Measurements from ENCODE around the gene SKA3. TPM values are rescaled to one million over a fixed set of nuclear protein-coding genes. Genes with fewer than 3 reads are reported as not detected.
"Not testable (repeated sequence)": the region's sequence is repeated elsewhere in the genome, so short reads cannot be mapped to it uniquely, and the experiment has no call there.

The SKA3 gene
- total RNA-seq (1 to 10 TPM in 1 of 2 donors, under 1 TPM in 1; 0.91 to 2.3 TPM), polyA plus RNA-seq (under 1 TPM in 1 of 2 donors, not detected in 1; 0.51 TPM)
- long read RNA-seq, donor 1 = 0 reads
- long read RNA-seq, donor 2, partial matches to known transcripts = 0 of 1 reads
- long read RNA-seq, donor 2, other reads (novel, unspliced or antisense) = 1 of 1 reads

GRCh38 chr13:21176215-21176981 is at the start of gene SKA3, which contains the start of gene MRPL57:
SKA3 (minus strand) TSS chr13:21176552; CDS start chr13:21176477, 75 bp downstream.
MRPL57 (plus strand) TSS chr13:21176658; CDS start chr13:21176917, 259 bp downstream.
- no peaks in the 10 kb centered on the region for H3K27me3 ChIP-seq (ENCODE audit: control insufficient read depth in 1 of 2, insufficient read depth in 2 of 2, low read length in 1 of 2)
- no peaks in the 10 kb centered on the region for H3K4me1 ChIP-seq (ENCODE audit: control insufficient read depth in 1 of 2, insufficient read depth in 2 of 2, low read length in 2 of 2)
- intact Hi-C loops (cut with DNase I) = loop anchor here (5.0 to 10.0 kb wide), 2 partner anchors 118 to 234 kb away; no protein-coding TSS in a partner anchor
- peak within 1 kb of the TSS; percentile 40 to 92 for H3K4me3 ChIP-seq (ENCODE audit: low read length in 2 of 2)
- no peaks in the 10 kb centered on the region for H3K9me3 ChIP-seq (ENCODE audit: control insufficient read depth, low read length)
- peak; percentile 98 for ATAC-seq (ENCODE audit: low FRiP score)
- WGBS, 2 donors = 0 to 1% methylated on average over 85 to 93 of the region's 93 CpGs
- no peaks in the 10 kb centered on the region for H3K36me3 ChIP-seq (ENCODE audit: control insufficient read depth in 1 of 2, insufficient read depth in 2 of 2, low read length in 1 of 2)
- DNase-seq = peak; percentile 95 to 97
- peak within 1 kb of the TSS; percentile 34 to 96 for H3K27ac ChIP-seq (ENCODE audit: low read depth in 1 of 2, low read length in 2 of 2)

- Histone ChIP-seq H3K27ac (ENCODE audit: low read depth in 1 of 2, low read length in 2 of 2) (no peak overlapping the region), H3K4me1 (ENCODE audit: control insufficient read depth in 1 of 2, insufficient read depth in 2 of 2, low read length in 2 of 2) (no peaks in the 10 kb centered on the region), H3K27me3 (ENCODE audit: control insufficient read depth in 1 of 2, insufficient read depth in 2 of 2, low read length in 1 of 2) (no peaks in the 10 kb centered on the region), H3K9me3 (ENCODE audit: control insufficient read depth, low read length) (peaks cover 4% of the 10 kb centered on the region), H3K36me3 (ENCODE audit: control insufficient read depth in 1 of 2, insufficient read depth in 2 of 2, low read length in 1 of 2) (no peaks in the 10 kb centered on the region), H3K4me3 (ENCODE audit: low read length in 2 of 2) (no peak overlapping the region)
- no peak for ATAC-seq (ENCODE audit: low FRiP score)
- no peak for DNase-seq
- intact Hi-C loops (cut with DNase I) = no loop called here
- WGBS, 2 donors = 83 to 84% methylated on average over 6 of the region's 6 CpGs
Measured at GRCh38 chr13:21225082-21225481, 48.7 kb upstream of the SKA3 start.

GRCh38 chr13:21221268-21221667 is 44.9 kb upstream of the SKA3 start:
- DNase-seq = no peak
- Histone ChIP-seq H3K4me3 (ENCODE audit: low read length in 2 of 2) (no peak overlapping the region), H3K4me1 (ENCODE audit: control insufficient read depth in 1 of 2, insufficient read depth in 2 of 2, low read length in 2 of 2) (no peaks in the 10 kb centered on the region), H3K27ac (ENCODE audit: low read depth in 1 of 2, low read length in 2 of 2) (no peak overlapping the region), H3K36me3 (ENCODE audit: control insufficient read depth in 1 of 2, insufficient read depth in 2 of 2, low read length in 1 of 2) (no peaks in the 10 kb centered on the region), H3K27me3 (ENCODE audit: control insufficient read depth in 1 of 2, insufficient read depth in 2 of 2, low read length in 1 of 2) (no peaks in the 10 kb centered on the region), H3K9me3 (ENCODE audit: control insufficient read depth, low read length) (peaks cover 4% of the 10 kb centered on the region)
- no peak for ATAC-seq (ENCODE audit: low FRiP score)
- intact Hi-C loops (cut with DNase I) = no loop called here

- H3K36me3 ChIP-seq (ENCODE audit: control insufficient read depth in 1 of 2, insufficient read depth in 2 of 2, low read length in 1 of 2); H3K27ac ChIP-seq (ENCODE audit: low read depth in 1 of 2, low read length in 2 of 2); H3K4me1 ChIP-seq (ENCODE audit: control insufficient read depth in 1 of 2, insufficient read depth in 2 of 2, low read length in 2 of 2); ATAC-seq (ENCODE audit: low FRiP score); H3K27me3 ChIP-seq (ENCODE audit: control insufficient read depth in 1 of 2, insufficient read depth in 2 of 2, low read length in 1 of 2); intact Hi-C loops (cut with DNase I); H3K9me3 ChIP-seq (ENCODE audit: control insufficient read depth, low read length); DNase-seq; H3K4me3 ChIP-seq (ENCODE audit: low read length in 2 of 2): not testable (repeated sequence)
- WGBS, 2 donors = 82 to 84% methylated on average over 3 of the region's 3 CpGs
Measured at GRCh38 chr13:21219716-21220115, 43.4 kb upstream of the SKA3 start.

- no peak for ATAC-seq (ENCODE audit: low FRiP score)
- H3K27ac ChIP-seq (ENCODE audit: low read depth in 1 of 2, low read length in 2 of 2) = no peak overlapping the region
- H3K36me3 ChIP-seq (ENCODE audit: control insufficient read depth in 1 of 2, insufficient read depth in 2 of 2, low read length in 1 of 2) = no peaks in the 10 kb centered on the region
- no peaks in the 10 kb centered on the region for H3K27me3 ChIP-seq (ENCODE audit: control insufficient read depth in 1 of 2, insufficient read depth in 2 of 2, low read length in 1 of 2)
- DNase-seq = no peak
- H3K4me3 ChIP-seq (ENCODE audit: low read length in 2 of 2) = no peak overlapping the region
- H3K9me3 ChIP-seq (ENCODE audit: control insufficient read depth, low read length) = peaks cover 4% of the 10 kb centered on the region
- WGBS, 2 donors = 56 to 63% methylated on average over 3 of the region's 3 CpGs
- intact Hi-C loops (cut with DNase I) = no loop called here
- no peaks in the 10 kb centered on the region for H3K4me1 ChIP-seq (ENCODE audit: control insufficient read depth in 1 of 2, insufficient read depth in 2 of 2, low read length in 2 of 2)
Measured at GRCh38 chr13:21219036-21219381, 42.7 kb upstream of the SKA3 start.

- intact Hi-C loops (cut with DNase I) = no loop called here
- Histone ChIP-seq H3K27ac (ENCODE audit: low read depth in 1 of 2, low read length in 2 of 2) (no peak overlapping the region), H3K36me3 (ENCODE audit: control insufficient read depth in 1 of 2, insufficient read depth in 2 of 2, low read length in 1 of 2) (no peaks in the 10 kb centered on the region), H3K4me1 (ENCODE audit: control insufficient read depth in 1 of 2, insufficient read depth in 2 of 2, low read length in 2 of 2) (no peaks in the 10 kb centered on the region), H3K27me3 (ENCODE audit: control insufficient read depth in 1 of 2, insufficient read depth in 2 of 2, low read length in 1 of 2) (no peaks in the 10 kb centered on the region), H3K9me3 (ENCODE audit: control insufficient read depth, low read length) (peaks cover 4% of the 10 kb centered on the region), H3K4me3 (ENCODE audit: low read length in 2 of 2) (no peak overlapping the region)
- DNase-seq (no peak), ATAC-seq (ENCODE audit: low FRiP score) (no peak)
- 62 to 65% methylated on average over 7 of the region's 7 CpGs for WGBS, 2 donors
Measured at GRCh38 chr13:21218351-21219035, 42.1 kb upstream of the SKA3 start.

GRCh38 chr13:21216332-21216731 is 40.0 kb upstream of the SKA3 start:
- ATAC-seq (ENCODE audit: low FRiP score) (no peak), DNase-seq (no peak)
- H3K4me3 ChIP-seq (ENCODE audit: low read length in 2 of 2) = no peak overlapping the region
- no peak overlapping the region for H3K27ac ChIP-seq (ENCODE audit: low read depth in 1 of 2, low read length in 2 of 2)
- intact Hi-C loops (cut with DNase I) = no loop called here
- 13 to 21% methylated on average over 13 of the region's 13 CpGs for WGBS, 2 donors
- H3K36me3 ChIP-seq (ENCODE audit: control insufficient read depth in 1 of 2, insufficient read depth in 2 of 2, low read length in 1 of 2) = no peaks in the 10 kb centered on the region
- peaks cover 2% of the 10 kb centered on the region for H3K9me3 ChIP-seq (ENCODE audit: control insufficient read depth, low read length)
- H3K4me1 ChIP-seq (ENCODE audit: control insufficient read depth in 1 of 2, insufficient read depth in 2 of 2, low read length in 2 of 2) = no peaks in the 10 kb centered on the region
- no peaks in the 10 kb centered on the region for H3K27me3 ChIP-seq (ENCODE audit: control insufficient read depth in 1 of 2, insufficient read depth in 2 of 2, low read length in 1 of 2)

- H3K36me3 ChIP-seq (ENCODE audit: control insufficient read depth in 1 of 2, insufficient read depth in 2 of 2, low read length in 1 of 2); DNase-seq; H3K9me3 ChIP-seq (ENCODE audit: control insufficient read depth, low read length); H3K4me3 ChIP-seq (ENCODE audit: low read length in 2 of 2); ATAC-seq (ENCODE audit: low FRiP score); H3K4me1 ChIP-seq (ENCODE audit: control insufficient read depth in 1 of 2, insufficient read depth in 2 of 2, low read length in 2 of 2); H3K27ac ChIP-seq (ENCODE audit: low read depth in 1 of 2, low read length in 2 of 2); H3K27me3 ChIP-seq (ENCODE audit: control insufficient read depth in 1 of 2, insufficient read depth in 2 of 2, low read length in 1 of 2); intact Hi-C loops (cut with DNase I): not testable (repeated sequence)
- WGBS, 2 donors = 76 to 86% methylated on average over 6 of the region's 6 CpGs
Measured at GRCh38 chr13:21215419-21215818, 39.1 kb upstream of the SKA3 start.

All from aorta (tissue), 5 donors.